SJCRH30 (cell line): ENCODE data around the gene RWDD1. TPM values are rescaled to one million over a fixed set of nuclear protein-coding genes. Genes with fewer than 3 reads are reported as not detected.
A peak's percentile ranks its signal among the peaks of the same experiment; 100 is the strongest.
"Not testable (repeated sequence)": the region's sequence is repeated elsewhere in the genome, so short reads cannot be mapped to it uniquely, and the experiment has no call there.

Experiments used
- DNase-seq, 2 experiments: peaks; one replicate each; pipeline ENCODE4 v3.0.0-alpha.2; 2015 to 2020
- H3K27ac ChIP-seq: fragments of 250-450 bp; sonication (Bioruptor Pico); 2 replicates; pipeline ENCODE4 v1.5.1; 2020; ENCODE audit warnings: mild to moderate bottlenecking, moderate library complexity
- H3K27me3 ChIP-seq: fragments of 250-450 bp; sonication (Bioruptor Pico); 2 replicates; pipeline ENCODE4 v1.5.1; 2020; ENCODE audit warnings: mild to moderate bottlenecking, moderate library complexity
- H3K36me3 ChIP-seq: fragments of 250-450 bp; sonication (Bioruptor Pico); 2 replicates; pipeline ENCODE4 v1.5.1; 2020; ENCODE audit warnings: mild to moderate bottlenecking, moderate library complexity
- H3K4me1 ChIP-seq: fragments of 250-450 bp; sonication (Bioruptor Pico); 2 replicates; pipeline ENCODE4 v1.5.1; 2020; ENCODE audit warnings: mild to moderate bottlenecking, moderate library complexity
- H3K4me3 ChIP-seq: fragments of 250-450 bp; sonication (Bioruptor Pico); 2 replicates; pipeline ENCODE4 v1.5.1; 2020; ENCODE audit warnings: mild to moderate bottlenecking, moderate library complexity
- H3K9me3 ChIP-seq: fragments of 250-450 bp; sonication (Bioruptor Pico); replicated peaks from 2 replicates; pipeline ENCODE4 v1.5.1; 2020; ENCODE audit warnings: mild to moderate bottlenecking, moderate library complexity
- total RNA-seq: library from RNA; depleted of rRNA; stranded (reverse); fragments of >200 nt; shearing (Covaris generic); gene quantifications from 2 replicates; pipeline ENCODE4 v1.2.3, GENCODE V29; 2014

Gene RWDD1
- total RNA-seq, 1 experiment from 2014 or later: 57.0 TPM

GRCh38 chr6:116568111-116568510 lies 3.2 kb upstream of the RWDD1 start:
- no peak overlapping the region for H3K27ac ChIP-seq
- no peak overlapping the region for H3K4me3 ChIP-seq
- no peaks in the 10 kb centered on the region for H3K27me3 ChIP-seq
- no peaks in the 10 kb centered on the region for H3K9me3 ChIP-seq
- no peaks in the 10 kb centered on the region for H3K36me3 ChIP-seq
- 0 out of 2 replicates have a peak, but pooled peaks cover 2% of the 10 kb centered on the region for H3K4me1 ChIP-seq
- DNase-seq: no peak

- Histone ChIP-seq H3K27ac (no peak overlapping the region), H3K4me3 (no peak overlapping the region), H3K4me1 (no peaks in the 10 kb centered on the region), H3K27me3 (no peaks in the 10 kb centered on the region), H3K36me3 (no peaks in the 10 kb centered on the region), H3K9me3 (no peaks in the 10 kb centered on the region)
- DNase-seq: no peak
These were observed 2.2 kb upstream of the RWDD1 start for GRCh38 chr6:116568821-116569755.

- Histone ChIP-seq H3K4me1 (no peaks in the 10 kb centered on the region), H3K36me3 (peaks cover 13% of the 10 kb centered on the region; the same call in 1 of the 2 replicates), H3K9me3 (no peaks in the 10 kb centered on the region), H3K4me3 (peak overlapping the region; percentile 76), H3K27ac (peak overlapping the region; percentile 61), H3K27me3 (no peaks in the 10 kb centered on the region)
- DNase-seq: no peak
These were observed 338 bp downstream of the RWDD1 start for GRCh38 chr6:116571683-116572000.

GRCh38 chr6:116572162-116572561 lies 858 bp downstream of the RWDD1 start:
- Histone ChIP-seq H3K27ac (peak overlapping the region; percentile 61), H3K4me1 (no peaks in the 10 kb centered on the region), H3K27me3 (no peaks in the 10 kb centered on the region), H3K36me3 (peaks cover 15% of the 10 kb centered on the region; the same call in 1 of the 2 replicates), H3K4me3 (peak overlapping the region; percentile 76), H3K9me3 (no peaks in the 10 kb centered on the region)
- peak; percentile 31 to 41 for DNase-seq

GRCh38 chr6:116575227-116575626 lies 3.9 kb downstream of the RWDD1 start:
- no peak overlapping the region for H3K4me3 ChIP-seq

GRCh38 chr6:116577486-116577885 lies 6.2 kb downstream of the RWDD1 start:
- Histone ChIP-seq H3K4me3 (no peak overlapping the region), H3K4me1 (no peaks in the 10 kb centered on the region), H3K9me3 (no peaks in the 10 kb centered on the region), H3K27me3 (no peaks in the 10 kb centered on the region), H3K27ac (no peak overlapping the region), H3K36me3 (peaks cover 29% of the 10 kb centered on the region)
- no peak for DNase-seq

More at GRCh38 chr6:116575227-116575626, 3.9 kb downstream of the RWDD1 start:
- no peaks in the 10 kb centered on the region for H3K27me3 ChIP-seq
- peaks cover 19% of the 10 kb centered on the region; the same call in 1 of the 2 replicates for H3K36me3 ChIP-seq
- DNase-seq: no peak
- no peaks in the 10 kb centered on the region for H3K4me1 ChIP-seq
- H3K9me3 ChIP-seq: no peaks in the 10 kb centered on the region
- H3K27ac ChIP-seq: no peak overlapping the region

- H3K27me3 ChIP-seq: no peaks in the 10 kb centered on the region
- DNase-seq: no peak
- no peaks in the 10 kb centered on the region for H3K4me1 ChIP-seq
- H3K27ac ChIP-seq: no peak overlapping the region
- H3K4me3 ChIP-seq: no peak overlapping the region
- no peaks in the 10 kb centered on the region for H3K9me3 ChIP-seq
- peaks cover 36% of the 10 kb centered on the region for H3K36me3 ChIP-seq
These were observed 7.0 kb downstream of the RWDD1 start for GRCh38 chr6:116578335-116578734.

GRCh38 chr6:116579143-116579542 lies 7.8 kb downstream of the RWDD1 start:
- DNase-seq: no peak
- Histone ChIP-seq H3K36me3 (peaks cover 41% of the 10 kb centered on the region), H3K4me3 (no peak overlapping the region), H3K4me1 (no peaks in the 10 kb centered on the region), H3K27ac (no peak overlapping the region), H3K9me3 (no peaks in the 10 kb centered on the region), H3K27me3 (no peaks in the 10 kb centered on the region)

GRCh38 chr6:116580198-116580597 lies 8.9 kb downstream of the RWDD1 start:
- Histone ChIP-seq H3K9me3 (no peaks in the 10 kb centered on the region), H3K27me3 (no peaks in the 10 kb centered on the region), H3K4me3 (no peak overlapping the region), H3K4me1 (no peaks in the 10 kb centered on the region), H3K36me3 (peaks cover 51% of the 10 kb centered on the region), H3K27ac (no peak overlapping the region)
- no peak for DNase-seq

GRCh38 chr6:116586276-116586675 lies 15.0 kb downstream of the RWDD1 start:
- Histone ChIP-seq H3K36me3 (peaks cover 73% of the 10 kb centered on the region), H3K4me1 (no peaks in the 10 kb centered on the region)

GRCh38 chr6:116586738-116587137 lies 15.4 kb downstream of the RWDD1 start:
- H3K27ac ChIP-seq: no peak overlapping the region
- no peaks in the 10 kb centered on the region for H3K9me3 ChIP-seq
- no peaks in the 10 kb centered on the region for H3K27me3 ChIP-seq
- H3K36me3 ChIP-seq: peaks cover 74% of the 10 kb centered on the region
- no peaks in the 10 kb centered on the region for H3K4me1 ChIP-seq
- no peak for DNase-seq
- no peak overlapping the region for H3K4me3 ChIP-seq

More at GRCh38 chr6:116586276-116586675, 15.0 kb downstream of the RWDD1 start:
- Histone ChIP-seq H3K4me3 (no peak overlapping the region), H3K9me3 (no peaks in the 10 kb centered on the region), H3K27ac (no peak overlapping the region), H3K27me3 (no peaks in the 10 kb centered on the region)
- no peak for DNase-seq

- H3K36me3 ChIP-seq: peaks cover 34% of the 10 kb centered on the region
- H3K27me3 ChIP-seq: no peaks in the 10 kb centered on the region
- H3K27ac ChIP-seq: no peak overlapping the region
- H3K9me3 ChIP-seq: no peaks in the 10 kb centered on the region
- no peak overlapping the region for H3K4me3 ChIP-seq
- no peaks in the 10 kb centered on the region for H3K4me1 ChIP-seq
- DNase-seq: no peak
These were observed 23.9 kb downstream of the RWDD1 start for GRCh38 chr6:116595247-116595646.

- no peak overlapping the region for H3K27ac ChIP-seq
- H3K36me3 ChIP-seq: peaks cover 18% of the 10 kb centered on the region
- H3K4me3 ChIP-seq: no peak overlapping the region
- H3K4me1 ChIP-seq: no peaks in the 10 kb centered on the region
- peak; percentile 19 to 53 for DNase-seq
- no peaks in the 10 kb centered on the region for H3K9me3 ChIP-seq
- no peaks in the 10 kb centered on the region for H3K27me3 ChIP-seq
These were observed 25.5 kb downstream of the RWDD1 start for GRCh38 chr6:116596815-116597214.

GRCh38 chr6:116603916-116604315 lies 32.6 kb downstream of the RWDD1 start:
- DNase-seq, H3K27ac ChIP-seq, H3K4me3 ChIP-seq, H3K36me3 ChIP-seq, H3K9me3 ChIP-seq, H3K27me3 ChIP-seq, H3K4me1 ChIP-seq: not testable (repeated sequence)

GRCh38 chr6:116604868-116605267 lies 33.6 kb downstream of the RWDD1 start:
- H3K27me3 ChIP-seq, DNase-seq, H3K4me3 ChIP-seq, H3K9me3 ChIP-seq, H3K27ac ChIP-seq, H3K4me1 ChIP-seq, H3K36me3 ChIP-seq: not testable (repeated sequence)

- no peaks in the 10 kb centered on the region for H3K4me1 ChIP-seq
- no peaks in the 10 kb centered on the region for H3K9me3 ChIP-seq
- no peak for DNase-seq
- no peak overlapping the region for H3K4me3 ChIP-seq
- no peaks in the 10 kb centered on the region for H3K27me3 ChIP-seq
- H3K36me3 ChIP-seq: no peaks in the 10 kb centered on the region
- H3K27ac ChIP-seq: no peak overlapping the region
These were observed 34.6 kb downstream of the RWDD1 start for GRCh38 chr6:116605935-116606334.
